GM19397 (cell line): Measurements from ENCODE around the gene CYB5R2.
"Not testable (repeated sequence)": the region's sequence is repeated elsewhere in the genome, so short reads cannot be mapped to it uniquely, and the experiment has no call there.

Experiments
- ATAC-seq: cut with Tn5 transposase; IDR thresholded peaks from one replicate; pipeline ENCODE4 v1.9.1; 2021; ENCODE audit warnings: mild to moderate bottlenecking, moderate library complexity; ENCODE audit not compliant: unreplicated experiment

CYB5R2 gene

GRCh38 chr11:7670641-7671040 is 2.7 kb downstream of the CYB5R2 start:
- no peak for ATAC-seq

GRCh38 chr11:7668911-7669310 is 4.4 kb downstream of the CYB5R2 start:
- ATAC-seq, result no peak

GRCh38 chr11:7668464-7668863 is 4.8 kb downstream of the CYB5R2 start:
- no peak for ATAC-seq

GRCh38 chr11:7667460-7667859 is 5.8 kb downstream of the CYB5R2 start:
- ATAC-seq, result no peak

GRCh38 chr11:7666292-7666866 is 6.9 kb downstream of the CYB5R2 start:
- no peak for ATAC-seq

- ATAC-seq, result peak; percentile 97
Measured at GRCh38 chr11:7665473-7666291, 7.6 kb downstream of the CYB5R2 start.

- ATAC-seq, result no peak
Measured at GRCh38 chr11:7664867-7665266, 8.4 kb downstream of the CYB5R2 start.

- ATAC-seq, result not testable (repeated sequence)
Measured at GRCh38 chr11:7663531-7663930, 9.8 kb downstream of the CYB5R2 start.

- peak; percentile 40 for ATAC-seq
Measured at GRCh38 chr11:7657306-7658025, 15.8 kb downstream of the CYB5R2 start.

- ATAC-seq, result no peak
Measured at GRCh38 chr11:7656704-7657103, 16.6 kb downstream of the CYB5R2 start.

GRCh38 chr11:7655253-7656217 is 17.8 kb downstream of the CYB5R2 start:
- no peak for ATAC-seq

GRCh38 chr11:7654195-7654705 is 19.1 kb downstream of the CYB5R2 start:
- no peak for ATAC-seq

- no peak for ATAC-seq
Measured at GRCh38 chr11:7651700-7652099, 21.6 kb downstream of the CYB5R2 start.

- ATAC-seq, result no peak
Measured at GRCh38 chr11:7651140-7651551, 22.2 kb downstream of the CYB5R2 start.

GRCh38 chr11:7648264-7648663 is 25.0 kb downstream of the CYB5R2 start:
- ATAC-seq, result no peak

- ATAC-seq, result no peak
Measured at GRCh38 chr11:7646866-7647265, 26.4 kb downstream of the CYB5R2 start.

GRCh38 chr11:7645206-7645605 is 28.1 kb downstream of the CYB5R2 start:
- no peak for ATAC-seq

GRCh38 chr11:7643314-7643713 is 30.0 kb downstream of the CYB5R2 start:
- no peak for ATAC-seq

- ATAC-seq, result no peak
Measured at GRCh38 chr11:7642747-7643146, 30.6 kb downstream of the CYB5R2 start.

- ATAC-seq, result no peak
Measured at GRCh38 chr11:7640816-7641215, 32.5 kb downstream of the CYB5R2 start.

GRCh38 chr11:7639643-7640025 is 33.7 kb downstream of the CYB5R2 start:
- no peak for ATAC-seq
